Mesendoderm (in vitro differentiated cells): ENCODE data around the gene LMBR1.

ENCODE experiments used
- DNase-seq: peaks from one replicate; pipeline ENCODE4 v3.0.0; 2013
- H2AK5ac ChIP-seq: 2 replicates; pipeline ENCODE4 v1.6.1; 2013; ENCODE audit warnings: low read length, inconsistent platforms
- H2BK120ac ChIP-seq: 2 replicates; pipeline ENCODE4 v1.6.1; 2013; ENCODE audit warnings: low read depth, mild to moderate bottlenecking, low read length, moderate library complexity, mixed read lengths
- H2BK15ac ChIP-seq: replicated peaks from 2 replicates; pipeline ENCODE4 v1.6.1; 2013; ENCODE audit warnings: low read depth, mild to moderate bottlenecking, moderate library complexity
- H2BK5ac ChIP-seq: 2 replicates; pipeline ENCODE4 v1.6.1; 2013; ENCODE audit warnings: low read length, inconsistent platforms
- H3K18ac ChIP-seq: 2 replicates; pipeline ENCODE4 v1.6.1; 2013; ENCODE audit warnings: mild to moderate bottlenecking, low read length, mixed read lengths
- H3K23ac ChIP-seq: one replicate; pipeline ENCODE4 v1.6.1; 2013; ENCODE audit warnings: low read length
- H3K27ac ChIP-seq: 2 replicates; pipeline ENCODE4 v1.5.1; 2013; ENCODE audit warnings: low read depth, mild to moderate bottlenecking, inconsistent platforms, low read length, moderate library complexity
- H3K27me3 ChIP-seq: 2 replicates; pipeline ENCODE4 v1.6.1; 2013; ENCODE audit warnings: low read length, control low read depth, mild to moderate bottlenecking, inconsistent platforms; ENCODE audit not compliant: insufficient read depth, poor library complexity
- H3K36me3 ChIP-seq: 2 replicates; pipeline ENCODE4 v1.6.1; 2013; ENCODE audit warnings: low read length, inconsistent platforms; ENCODE audit not compliant: control insufficient read depth, insufficient read depth
- H3K4ac ChIP-seq: one replicate; pipeline ENCODE4 v1.6.1; 2013; ENCODE audit warnings: low read depth, mild to moderate bottlenecking, low read length, moderate library complexity
- H3K4me1 ChIP-seq: 2 replicates; pipeline ENCODE4 v1.6.1; 2013; ENCODE audit warnings: low read depth, low read length, inconsistent platforms; ENCODE audit not compliant: control insufficient read depth
- H3K4me2 ChIP-seq: 2 replicates; pipeline ENCODE4 v1.6.1; 2013; ENCODE audit warnings: low read length
- H3K4me3 ChIP-seq: 2 replicates; pipeline ENCODE4 v1.5.1; 2013; ENCODE audit warnings: mild to moderate bottlenecking, low read length
- H3K56ac ChIP-seq: one replicate; pipeline ENCODE4 v1.6.1; 2013; ENCODE audit warnings: low read length
- H3K79me1 ChIP-seq: 2 replicates; pipeline ENCODE4 v1.6.1; 2013; ENCODE audit warnings: low read length, inconsistent platforms
- H3K79me2 ChIP-seq: 2 replicates; pipeline ENCODE4 v1.6.1; 2013; ENCODE audit warnings: mild to moderate bottlenecking, low read length; ENCODE audit not compliant: control insufficient read depth, insufficient read depth
- H3K9ac ChIP-seq: 2 replicates; pipeline ENCODE4 v1.6.1; 2013; ENCODE audit warnings: low read length, inconsistent platforms
- H4K5ac ChIP-seq: one replicate; pipeline ENCODE4 v1.6.1; 2013; ENCODE audit warnings: low read length
- H4K8ac ChIP-seq: one replicate; pipeline ENCODE4 v1.6.1; 2013; ENCODE audit warnings: low read depth, mild to moderate bottlenecking, control low read depth, low read length, moderate library complexity
- WGBS: extraction: QIAGEN DNeasy Blood & Tissue Kit; methylation state at CpG from one replicate; pipeline ENCODE4 v1.1.7; 2013; ENCODE audit warnings: low lambda C conversion rate, missing lambda C conversion rate; ENCODE audit not compliant: insufficient coverage; ENCODE audit errors: extremely low coverage; 5-methylcytosine and 5-hydroxymethylcytosine counted together

Gene LMBR1

DNA sequence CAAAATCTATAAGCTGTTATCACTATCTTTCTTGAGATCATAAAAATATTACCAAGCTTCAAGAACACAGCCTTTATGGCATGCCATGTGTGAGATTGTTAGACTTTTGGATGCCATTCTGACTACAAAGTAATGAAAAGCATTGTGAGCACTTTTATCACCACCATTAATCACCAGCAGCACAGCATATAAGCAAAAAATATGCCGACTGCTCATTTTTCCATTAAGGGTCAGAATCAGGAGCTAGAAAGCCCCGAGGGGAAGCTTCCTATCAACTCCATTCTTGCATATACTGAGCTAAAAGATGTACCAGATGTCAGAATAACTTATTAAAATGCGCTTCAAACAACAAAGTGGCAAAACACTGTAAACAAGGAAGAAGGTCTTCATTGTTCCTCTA lies 114.3 kb downstream of the LMBR1 start:
- no peaks in the 10 kb centered on the region for H3K36me3 ChIP-seq
- no peak overlapping the region for H3K4ac ChIP-seq
- H3K27me3 ChIP-seq = no peaks in the 10 kb centered on the region
- WGBS = no CpG with 5 or more reads among the region's 3 CpGs
- no peak overlapping the region for H2BK120ac ChIP-seq
- H4K5ac ChIP-seq = no peak overlapping the region
- H3K9ac ChIP-seq = no peak overlapping the region
- H3K23ac ChIP-seq = no peak overlapping the region
- no peaks in the 10 kb centered on the region for H3K4me1 ChIP-seq
- no peak overlapping the region for H2BK15ac ChIP-seq
- H4K8ac ChIP-seq = no peak overlapping the region
- no peaks in the 10 kb centered on the region for H3K79me2 ChIP-seq
- H3K18ac ChIP-seq = no peak overlapping the region
- no peak for DNase-seq
- no peak overlapping the region for H3K4me3 ChIP-seq
- no peak overlapping the region for H2AK5ac ChIP-seq
- no peak overlapping the region for H3K56ac ChIP-seq
- H2BK5ac ChIP-seq = no peak overlapping the region
- H3K4me2 ChIP-seq = no peak overlapping the region
- peaks cover 2% of the 10 kb centered on the region for H3K79me1 ChIP-seq
- no peak overlapping the region for H3K27ac ChIP-seq

DNA sequence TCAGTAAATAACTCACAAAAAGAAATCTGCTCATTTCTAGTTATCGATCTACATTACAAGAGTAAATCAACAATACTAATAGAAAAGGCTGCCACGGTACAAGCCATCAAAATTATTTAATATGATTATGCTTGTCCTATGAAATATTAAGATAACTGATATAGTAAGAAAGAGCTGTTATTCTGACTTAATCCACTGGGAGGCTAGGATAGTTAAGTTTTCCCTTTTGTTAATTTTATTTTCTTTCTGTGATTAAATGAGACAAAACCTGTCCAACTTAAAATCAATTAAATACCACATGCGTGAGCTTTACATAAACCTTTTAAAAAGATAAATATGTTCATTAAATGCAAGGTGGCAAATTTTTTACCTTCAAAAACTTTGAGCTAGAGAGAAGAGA lies 114.8 kb downstream of the LMBR1 start:
- Histone ChIP-seq H3K27ac (no peak overlapping the region), H3K23ac (no peak overlapping the region), H2BK120ac (no peak overlapping the region), H3K79me1 (peaks cover 2% of the 10 kb centered on the region), H3K36me3 (no peaks in the 10 kb centered on the region), H3K79me2 (no peaks in the 10 kb centered on the region), H3K4me3 (no peak overlapping the region), H3K18ac (no peak overlapping the region), H3K4ac (no peak overlapping the region), H2BK15ac (no peak overlapping the region), H3K4me1 (no peaks in the 10 kb centered on the region), H3K27me3 (no peaks in the 10 kb centered on the region), H3K4me2 (no peak overlapping the region), H3K9ac (no peak overlapping the region), H2BK5ac (no peak overlapping the region), H4K5ac (no peak overlapping the region), H2AK5ac (no peak overlapping the region), H3K56ac (no peak overlapping the region), H4K8ac (no peak overlapping the region)
- DNase-seq = no peak
- no CpG with 5 or more reads among the region's 3 CpGs for WGBS

DNA sequence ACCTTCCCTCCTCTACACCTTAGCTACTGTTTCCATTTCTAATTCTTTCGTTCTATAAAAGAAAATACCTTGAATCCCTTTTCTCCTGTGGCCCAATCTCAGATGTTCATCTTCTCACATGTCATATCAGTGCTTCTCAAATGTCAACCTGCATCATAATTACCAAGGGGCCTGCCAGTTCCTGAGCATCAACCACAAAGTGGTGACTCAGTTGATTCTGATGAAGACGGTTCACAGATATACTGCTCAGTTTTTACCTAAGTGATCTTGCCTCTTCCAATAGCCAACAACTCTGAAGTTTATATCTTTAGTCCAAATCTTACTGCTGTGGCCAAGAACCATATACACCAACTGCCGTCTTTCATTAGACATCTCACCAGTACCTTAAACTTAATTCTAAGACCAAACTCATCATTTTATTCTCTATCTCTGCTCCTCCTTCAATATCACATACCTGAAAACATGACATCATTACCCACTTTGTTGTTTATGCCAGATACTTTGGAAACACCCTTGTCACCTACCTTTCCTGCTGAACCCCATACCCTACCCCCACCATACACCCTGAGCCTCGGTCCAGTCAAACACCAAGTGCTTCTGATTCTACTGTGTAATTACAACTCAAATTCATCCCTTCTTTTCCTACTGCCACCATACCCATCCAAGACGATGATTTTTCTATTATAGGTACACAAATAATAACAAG lies 115.5 kb downstream of the LMBR1 start:
- Histone ChIP-seq H2AK5ac (no peak overlapping the region), H3K27me3 (no peaks in the 10 kb centered on the region), H3K18ac (no peak overlapping the region), H3K9ac (no peak overlapping the region), H3K36me3 (no peaks in the 10 kb centered on the region), H3K4me2 (no peak overlapping the region), H2BK15ac (no peak overlapping the region), H3K4ac (no peak overlapping the region), H3K4me1 (no peaks in the 10 kb centered on the region), H4K5ac (no peak overlapping the region), H4K8ac (no peak overlapping the region), H3K56ac (no peak overlapping the region), H3K79me2 (no peaks in the 10 kb centered on the region), H3K23ac (no peak overlapping the region), H3K27ac (no peak overlapping the region), H3K79me1 (peaks cover 2% of the 10 kb centered on the region), H2BK5ac (no peak overlapping the region), H3K4me3 (no peak overlapping the region), H2BK120ac (no peak overlapping the region)
- WGBS = no CpG with 5 or more reads among the region's 5 CpGs
- no peak for DNase-seq

GRCh38 chr7:156776527-156776926 lies 116.5 kb downstream of the LMBR1 start:
- Histone ChIP-seq H3K18ac (no peak overlapping the region), H2BK120ac (no peak overlapping the region), H3K56ac (no peak overlapping the region), H3K27me3 (no peaks in the 10 kb centered on the region), H2AK5ac (no peak overlapping the region), H3K36me3 (no peaks in the 10 kb centered on the region), H3K23ac (no peak overlapping the region), H3K4me3 (no peak overlapping the region), H3K9ac (no peak overlapping the region), H2BK5ac (no peak overlapping the region), H3K79me2 (no peaks in the 10 kb centered on the region), H4K5ac (no peak overlapping the region), H2BK15ac (no peak overlapping the region), H3K4ac (no peak overlapping the region), H3K79me1 (peaks cover 2% of the 10 kb centered on the region), H3K27ac (no peak overlapping the region), H3K4me2 (no peak overlapping the region), H4K8ac (no peak overlapping the region), H3K4me1 (no peaks in the 10 kb centered on the region)
- WGBS = no CpG with 5 or more reads among the region's 2 CpGs
- DNase-seq = no peak

DNA sequence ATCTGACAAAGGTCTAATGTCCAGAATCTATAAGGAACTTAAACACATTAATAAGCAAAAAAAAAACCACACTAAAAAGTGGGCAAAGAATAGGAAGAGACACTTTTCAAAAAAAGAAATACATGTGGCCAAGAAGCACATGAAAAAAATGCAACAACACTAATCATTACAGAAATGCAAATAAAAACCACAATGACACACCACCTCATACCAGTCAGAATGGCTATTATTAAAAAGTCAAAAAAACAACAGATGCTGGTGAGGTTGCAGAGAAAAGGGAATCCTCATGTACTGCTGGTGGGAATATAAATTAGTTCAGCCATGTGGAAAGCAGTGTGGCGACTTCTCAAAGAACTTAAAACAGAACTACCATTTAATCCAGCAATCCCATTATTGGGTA lies 119.0 kb downstream of the LMBR1 start:
- no peak overlapping the region for H2BK5ac ChIP-seq
- no peak overlapping the region for H3K4me3 ChIP-seq
- H2BK15ac ChIP-seq = no peak overlapping the region
- DNase-seq = no peak
- H4K8ac ChIP-seq = no peak overlapping the region
- no peak overlapping the region for H3K18ac ChIP-seq
- no peaks in the 10 kb centered on the region for H3K27me3 ChIP-seq
- no peaks in the 10 kb centered on the region for H3K79me2 ChIP-seq
- no peaks in the 10 kb centered on the region for H3K36me3 ChIP-seq
- H3K9ac ChIP-seq = no peak overlapping the region
- peaks cover 2% of the 10 kb centered on the region for H3K79me1 ChIP-seq
- H3K4me2 ChIP-seq = no peak overlapping the region
- H2BK120ac ChIP-seq = no peak overlapping the region
- H4K5ac ChIP-seq = no peak overlapping the region
- H2AK5ac ChIP-seq = no peak overlapping the region
- no CpG with 5 or more reads among the region's 1 CpG for WGBS
- H3K23ac ChIP-seq = no peak overlapping the region
- no peak overlapping the region for H3K56ac ChIP-seq
- no peaks in the 10 kb centered on the region for H3K4me1 ChIP-seq
- no peak overlapping the region for H3K4ac ChIP-seq
- no peak overlapping the region for H3K27ac ChIP-seq

DNA sequence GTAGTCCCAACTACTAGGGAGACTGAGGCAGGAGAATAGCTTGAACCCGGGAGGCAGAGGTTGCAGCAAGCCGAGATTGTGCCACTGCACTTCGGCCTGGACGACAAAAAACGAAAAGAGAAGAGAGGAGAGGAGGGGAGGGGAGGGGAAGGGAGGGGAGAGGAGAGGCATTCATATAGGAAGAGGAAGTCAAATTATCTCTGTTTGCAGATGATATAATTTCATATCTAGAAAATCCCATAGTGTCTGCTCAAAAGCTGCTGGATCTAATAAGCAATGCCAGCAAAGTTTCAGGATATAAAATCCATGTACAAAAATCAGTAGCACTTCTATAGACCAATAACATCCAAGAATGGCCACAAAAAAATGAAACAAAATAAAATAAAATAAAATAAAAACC lies 120.3 kb downstream of the LMBR1 start:
- no peak overlapping the region for H3K23ac ChIP-seq
- H3K4me2 ChIP-seq = no peak overlapping the region
- H3K4me3 ChIP-seq = no peak overlapping the region
- H3K4ac ChIP-seq = no peak overlapping the region
- H3K4me1 ChIP-seq = no peaks in the 10 kb centered on the region
- no peak overlapping the region for H2AK5ac ChIP-seq
- no peaks in the 10 kb centered on the region for H3K27me3 ChIP-seq
- no peaks in the 10 kb centered on the region for H3K79me2 ChIP-seq
- no peak overlapping the region for H2BK120ac ChIP-seq
- no peak overlapping the region for H3K56ac ChIP-seq
- no peak overlapping the region for H4K5ac ChIP-seq
- no peak overlapping the region for H2BK15ac ChIP-seq
- H2BK5ac ChIP-seq = no peak overlapping the region
- DNase-seq = no peak
- H3K79me1 ChIP-seq = peaks cover 2% of the 10 kb centered on the region
- H3K36me3 ChIP-seq = no peaks in the 10 kb centered on the region
- no peak overlapping the region for H3K18ac ChIP-seq
- no peak overlapping the region for H3K9ac ChIP-seq
- no CpG with 5 or more reads among the region's 5 CpGs for WGBS
- no peak overlapping the region for H3K27ac ChIP-seq
- H4K8ac ChIP-seq = no peak overlapping the region
